Measurements from ENCODE around the gene ZNF521.
"Not testable (repeated sequence)": the region's sequence is repeated elsewhere in the genome, so short reads cannot be mapped to it uniquely, and the experiment has no call there.

Gene ZNF521

DNA sequence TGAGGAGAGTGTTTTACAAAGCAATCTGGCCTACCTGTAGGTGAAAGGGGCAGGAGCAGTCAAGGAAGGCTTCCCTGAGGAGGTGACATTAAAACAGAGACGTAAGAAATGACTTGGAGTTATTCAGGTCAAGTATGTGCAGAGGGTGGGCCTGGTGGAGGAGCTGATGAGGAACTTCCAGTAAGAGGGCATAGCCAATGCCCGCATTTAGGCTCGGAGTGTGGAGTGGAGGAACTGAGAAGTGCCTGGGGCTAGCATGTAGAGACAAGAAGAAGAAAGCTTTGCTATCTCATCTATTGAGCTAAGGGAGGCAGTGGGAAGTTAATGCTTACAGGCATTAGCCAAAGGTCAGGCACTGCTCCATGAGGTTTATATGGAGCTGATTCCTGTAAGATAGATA lies 312.2 kb downstream of the ZNF521 start:
- Mint-ChIP-seq H3K9me3 (no peaks in the 10 kb centered on the region), H3K27me3 (ENCODE audit: low read depth) (peaks cover 11% of the 10 kb centered on the region), H3K4me1 (peaks cover 4% of the 10 kb centered on the region), H3K4me3 (no peak overlapping the region), H3K27ac (no peak overlapping the region), H3K36me3 (ENCODE audit: low read depth) (no peaks in the 10 kb centered on the region)
- TF ChIP-seq, protein P1, sequence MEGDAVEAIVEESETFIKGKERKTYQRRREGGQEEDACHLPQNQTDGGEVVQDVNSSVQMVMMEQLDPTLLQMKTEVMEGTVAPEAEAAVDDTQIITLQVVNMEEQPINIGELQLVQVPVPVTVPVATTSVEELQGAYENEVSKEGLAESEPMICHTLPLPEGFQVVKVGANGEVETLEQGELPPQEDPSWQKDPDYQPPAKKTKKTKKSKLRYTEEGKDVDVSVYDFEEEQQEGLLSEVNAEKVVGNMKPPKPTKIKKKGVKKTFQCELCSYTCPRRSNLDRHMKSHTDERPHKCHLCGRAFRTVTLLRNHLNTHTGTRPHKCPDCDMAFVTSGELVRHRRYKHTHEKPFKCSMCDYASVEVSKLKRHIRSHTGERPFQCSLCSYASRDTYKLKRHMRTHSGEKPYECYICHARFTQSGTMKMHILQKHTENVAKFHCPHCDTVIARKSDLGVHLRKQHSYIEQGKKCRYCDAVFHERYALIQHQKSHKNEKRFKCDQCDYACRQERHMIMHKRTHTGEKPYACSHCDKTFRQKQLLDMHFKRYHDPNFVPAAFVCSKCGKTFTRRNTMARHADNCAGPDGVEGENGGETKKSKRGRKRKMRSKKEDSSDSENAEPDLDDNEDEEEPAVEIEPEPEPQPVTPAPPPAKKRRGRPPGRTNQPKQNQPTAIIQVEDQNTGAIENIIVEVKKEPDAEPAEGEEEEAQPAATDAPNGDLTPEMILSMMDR (IDR thresholded peaks at IDR 0.05; ENCODE audit: unreplicated experiment in 3 of 3) = no peak

DNA sequence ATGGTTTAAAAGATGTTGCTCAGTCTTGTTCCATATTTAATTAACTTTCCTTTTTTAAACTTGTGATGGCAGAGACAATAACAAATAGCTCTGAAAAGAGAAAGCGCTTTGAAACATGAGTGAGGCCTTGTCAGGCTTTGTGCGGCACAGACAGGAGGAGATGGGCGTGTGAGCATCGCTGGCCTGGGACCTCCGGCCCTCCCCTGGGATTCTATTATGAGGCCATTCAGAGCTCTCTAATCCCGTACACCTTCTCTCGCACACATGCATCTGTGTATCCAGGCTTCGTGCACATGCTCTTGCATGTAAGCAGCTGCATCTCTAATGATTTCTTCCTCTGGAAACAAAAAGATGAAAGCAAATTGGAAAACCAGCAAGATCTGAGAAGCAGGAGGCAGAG lies 313.7 kb downstream of the ZNF521 start:
- H3K4me1 Mint-ChIP-seq = peaks cover 4% of the 10 kb centered on the region
- peaks cover 5% of the 10 kb centered on the region for H3K27me3 Mint-ChIP-seq (ENCODE audit: low read depth)
- no peak overlapping the region for H3K4me3 Mint-ChIP-seq
- no peaks in the 10 kb centered on the region for H3K36me3 Mint-ChIP-seq (ENCODE audit: low read depth)
- TF ChIP-seq, protein P1 (IDR thresholded peaks at IDR 0.05; ENCODE audit: unreplicated experiment in 3 of 3) = no peak
- no peak overlapping the region for H3K27ac Mint-ChIP-seq
- H3K9me3 Mint-ChIP-seq = no peaks in the 10 kb centered on the region

DNA sequence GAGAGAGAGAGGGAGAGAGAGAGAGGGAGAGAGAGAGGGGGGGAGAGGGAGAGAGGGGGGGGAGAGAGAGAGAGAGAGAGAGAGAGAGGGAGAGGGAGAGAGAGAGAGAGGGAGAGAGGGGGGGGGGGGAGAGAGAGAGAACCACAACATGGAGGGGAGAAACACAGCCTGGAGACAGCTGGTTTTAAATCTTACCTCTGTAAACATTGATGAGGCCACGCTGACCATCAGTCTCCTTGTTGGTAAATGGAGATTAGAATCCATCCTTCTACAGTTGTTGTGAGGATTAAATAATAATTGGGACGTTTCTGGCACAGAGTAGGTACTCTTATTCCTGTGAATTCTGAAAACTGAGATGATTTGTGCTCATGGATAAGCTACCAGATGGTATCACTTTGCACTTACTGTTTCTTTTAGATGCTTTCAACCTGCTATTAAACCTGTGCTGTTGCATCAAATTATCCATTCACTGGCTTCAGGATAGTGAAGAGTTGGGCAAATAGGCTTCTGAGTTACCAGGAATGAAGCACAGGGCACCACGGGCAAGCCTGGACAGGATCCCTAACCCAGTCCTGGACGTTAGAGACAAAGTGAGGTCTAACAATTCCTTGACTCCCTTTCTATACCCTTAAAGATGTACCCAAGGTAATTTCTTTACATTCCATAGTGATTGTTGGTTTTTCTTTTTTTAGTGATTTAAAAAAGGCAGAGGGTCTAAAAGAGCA lies 318.1 kb downstream of the ZNF521 start:
- no peak overlapping the region for H3K4me3 Mint-ChIP-seq
- H3K9me3 Mint-ChIP-seq = no peaks in the 10 kb centered on the region
- TF ChIP-seq, protein P1 (IDR thresholded peaks at IDR 0.05; ENCODE audit: unreplicated experiment in 3 of 3) = no peak
- H3K36me3 Mint-ChIP-seq (ENCODE audit: low read depth) = no peaks in the 10 kb centered on the region
- no peak overlapping the region for H3K27ac Mint-ChIP-seq
- H3K27me3 Mint-ChIP-seq (ENCODE audit: low read depth) = peaks cover 4% of the 10 kb centered on the region
- peaks cover 9% of the 10 kb centered on the region for H3K4me1 Mint-ChIP-seq

DNA sequence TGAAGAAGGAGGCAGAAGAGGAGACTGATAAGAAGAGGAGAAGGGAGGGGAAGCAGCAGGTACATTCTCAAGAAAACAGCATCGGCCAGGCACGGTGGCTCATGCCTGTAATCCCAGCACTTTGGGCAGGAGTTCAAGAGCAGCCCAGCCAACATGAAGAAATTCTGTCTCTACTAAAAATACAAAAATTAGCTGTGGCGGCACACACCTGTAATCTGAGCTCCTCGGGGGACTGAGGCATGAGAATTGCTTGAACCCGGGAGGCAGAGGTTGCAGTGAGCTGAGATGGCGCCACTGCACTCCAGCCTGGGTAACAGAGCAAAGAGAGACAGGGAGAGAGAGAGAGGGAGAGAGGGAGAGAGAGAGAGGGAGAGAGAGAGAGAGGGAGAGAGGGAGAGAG lies 318.8 kb downstream of the ZNF521 start:
- not testable (repeated sequence) for H3K4me1 Mint-ChIP-seq; H3K4me3 Mint-ChIP-seq; H3K27me3 Mint-ChIP-seq (ENCODE audit: low read depth); H3K9me3 Mint-ChIP-seq; H3K36me3 Mint-ChIP-seq (ENCODE audit: low read depth)
- peak overlapping the region in 2 of 3 experiments; percentile 11 to 33 for H3K27ac Mint-ChIP-seq

DNA sequence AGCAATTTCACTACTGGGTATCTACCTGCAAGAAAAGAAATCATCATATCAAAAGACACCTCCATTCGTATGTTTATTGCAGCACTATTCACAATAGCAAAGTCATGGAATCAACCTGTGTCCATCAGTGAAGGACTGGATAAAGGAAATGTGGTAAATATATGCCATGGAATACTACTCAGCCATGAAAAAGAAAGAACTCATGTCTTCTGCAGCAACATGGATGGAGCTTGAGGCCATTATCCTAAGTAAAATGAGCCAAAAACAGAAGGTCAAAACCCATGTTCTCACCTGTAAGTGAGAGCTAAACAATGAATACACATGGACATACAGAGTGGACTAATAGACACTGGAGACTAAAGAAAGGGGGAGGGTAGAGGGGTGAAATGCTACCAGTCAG lies 322.2 kb downstream of the ZNF521 start:
- H3K36me3 Mint-ChIP-seq (ENCODE audit: low read depth) = no peaks in the 10 kb centered on the region
- H3K9me3 Mint-ChIP-seq = no peaks in the 10 kb centered on the region
- H3K27me3 Mint-ChIP-seq (ENCODE audit: low read depth) = peaks cover 4% of the 10 kb centered on the region
- H3K4me3 Mint-ChIP-seq = no peak overlapping the region
- peaks cover 6% of the 10 kb centered on the region for H3K4me1 Mint-ChIP-seq
- TF ChIP-seq, protein P1 (IDR thresholded peaks at IDR 0.05; ENCODE audit: unreplicated experiment in 3 of 3) = no peak
- no peak overlapping the region for H3K27ac Mint-ChIP-seq

DNA sequence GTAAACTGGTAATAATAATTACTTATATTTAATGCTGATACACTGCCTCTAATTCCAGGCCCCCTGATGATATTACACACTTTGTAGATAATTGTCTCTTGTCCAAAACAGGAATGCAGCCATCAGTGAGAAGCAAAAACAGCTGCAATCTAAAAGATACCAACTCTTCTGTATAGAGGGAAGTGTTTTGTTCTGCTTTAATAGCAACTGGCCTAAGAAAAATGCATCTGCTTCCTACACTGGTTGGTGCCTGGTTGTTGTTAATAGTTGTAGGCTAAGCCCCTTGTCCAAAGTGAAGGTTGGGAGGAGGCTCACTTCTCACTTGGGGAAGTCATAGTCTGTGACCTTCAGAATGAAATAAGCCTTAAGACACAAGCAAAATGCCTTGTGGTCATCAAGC lies 332.0 kb downstream of the ZNF521 start:
- TF ChIP-seq, protein P1 (IDR thresholded peaks at IDR 0.05; ENCODE audit: unreplicated experiment in 3 of 3) = no peak
- H3K4me1 Mint-ChIP-seq = peaks cover 18% of the 10 kb centered on the region

More for the DNA sequence above, 332.0 kb downstream of the ZNF521 start:
- Mint-ChIP-seq H3K27me3 (ENCODE audit: low read depth) (no peaks in the 10 kb centered on the region), H3K9me3 (peaks cover 15% of the 10 kb centered on the region), H3K27ac (peak overlapping the region in 1 of 3 experiments; percentile 43), H3K36me3 (ENCODE audit: low read depth) (no peaks in the 10 kb centered on the region), H3K4me3 (no peak overlapping the region)

All from nephron (organoid).